Measurements from ENCODE around the gene DNAH14.

DNAH14 gene

DNA sequence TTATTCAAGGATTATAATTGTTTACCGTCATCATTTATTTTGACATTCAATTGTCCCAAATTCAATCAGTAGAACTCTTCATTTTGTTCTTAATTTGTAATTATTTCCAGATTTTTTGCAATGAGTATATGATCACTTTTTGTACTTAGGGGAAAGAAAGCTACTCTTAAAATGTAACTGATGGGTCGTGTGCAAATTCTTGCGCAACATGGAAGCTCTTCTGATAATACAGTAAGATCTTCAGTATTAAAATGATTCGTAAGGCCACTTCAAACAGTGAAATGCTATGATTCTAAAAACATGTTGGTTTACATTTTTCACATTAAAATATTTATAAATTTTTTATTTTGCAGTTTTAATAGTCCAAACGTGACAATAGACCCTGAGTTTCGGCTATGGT is 435.0 kb downstream of the DNAH14 start:
- TF ChIP-seq YY1 (IDR thresholded peaks at IDR 0.05; ENCODE audit: low read depth) (no peak), CEBPB (IDR thresholded peaks at IDR 0.05) (peak; percentile 77)

DNA sequence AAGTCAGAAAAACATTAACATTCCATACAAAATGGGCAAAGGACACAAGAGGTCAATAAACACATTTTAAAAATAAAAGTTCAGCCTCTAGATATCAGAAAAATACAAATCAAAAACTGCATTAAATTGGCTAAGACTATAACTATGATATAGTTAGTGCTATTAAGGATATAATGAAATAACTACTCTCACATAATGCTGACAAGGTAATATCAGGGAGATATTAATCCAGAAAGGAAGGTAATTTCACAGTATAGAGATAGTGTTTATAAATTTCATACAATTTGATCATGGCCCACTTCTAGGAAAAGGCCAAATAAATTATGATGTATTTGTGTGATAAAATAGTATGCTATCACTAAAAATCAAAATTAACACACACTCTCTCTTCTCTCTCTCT is 436.5 kb downstream of the DNAH14 start:
- no peak for TF ChIP-seq CREB1 (IDR thresholded peaks at IDR 0.05; ENCODE audit: low read depth)
- TF ChIP-seq TCF12 (IDR thresholded peaks at IDR 0.05; ENCODE audit: low read depth): no peak
- no peak for TF ChIP-seq NFIC (IDR thresholded peaks at IDR 0.05)

DNA sequence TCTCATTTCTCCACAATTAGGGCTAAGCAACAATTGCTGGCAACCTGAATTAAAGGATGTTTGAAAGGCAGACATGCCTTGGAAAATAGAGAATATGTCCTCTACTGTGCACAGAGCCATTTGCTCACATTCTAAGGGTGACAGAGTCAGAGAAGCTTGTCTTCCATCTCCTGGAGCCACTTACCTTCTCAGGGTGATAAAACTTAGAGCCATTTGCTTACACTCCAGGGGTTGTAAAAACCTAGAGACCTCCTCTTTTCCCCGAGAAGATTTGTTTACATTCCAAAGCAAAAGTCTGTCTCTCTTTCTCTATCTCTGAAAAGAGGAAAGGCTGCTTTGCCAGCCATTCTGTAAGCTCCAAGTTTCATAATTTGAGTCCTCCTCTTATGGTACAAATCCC is 437.1 kb downstream of the DNAH14 start:
- TF ChIP-seq, protein P1, sequence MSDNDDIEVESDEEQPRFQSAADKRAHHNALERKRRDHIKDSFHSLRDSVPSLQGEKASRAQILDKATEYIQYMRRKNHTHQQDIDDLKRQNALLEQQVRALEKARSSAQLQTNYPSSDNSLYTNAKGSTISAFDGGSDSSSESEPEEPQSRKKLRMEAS (IDR thresholded peaks at IDR 0.05): no peak
- no peak for TF ChIP-seq TCF12 (IDR thresholded peaks at IDR 0.05; ENCODE audit: low read depth)

DNA sequence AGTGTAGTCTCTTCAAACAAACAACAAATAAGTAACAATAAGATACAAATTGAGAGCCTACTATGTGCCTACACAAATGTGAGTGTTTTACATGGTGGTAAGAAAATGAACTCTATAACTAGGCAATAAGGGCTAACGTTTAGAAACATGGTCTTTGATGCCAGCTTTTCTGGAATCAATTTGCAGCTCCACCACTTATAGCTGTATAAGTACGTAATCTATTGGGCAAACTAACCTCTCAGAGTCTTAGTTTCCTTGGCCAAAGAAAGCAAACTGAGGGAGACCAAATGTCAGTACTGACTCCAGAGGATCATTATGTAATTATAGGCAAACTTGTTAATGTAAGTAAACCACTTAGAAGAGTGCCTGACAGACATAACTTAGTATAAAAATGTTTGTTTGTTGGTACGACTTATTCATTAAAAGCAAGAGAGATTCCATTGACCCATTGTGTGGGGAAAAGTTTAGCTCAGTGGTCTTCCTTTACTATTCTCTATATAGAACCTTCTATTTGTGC is 438.6 kb downstream of the DNAH14 start:
- TF ChIP-seq CREB1 (IDR thresholded peaks at IDR 0.05; ENCODE audit: low read depth): no peak
- TF ChIP-seq TEAD4 (IDR thresholded peaks at IDR 0.05): no peak
- TF ChIP-seq YY1 (IDR thresholded peaks at IDR 0.05; ENCODE audit: low read depth): no peak
- TF ChIP-seq NFIC (IDR thresholded peaks at IDR 0.05): no peak
- TF ChIP-seq FOXM1 (IDR thresholded peaks at IDR 0.05; ENCODE audit: borderline replicate concordance, low read depth): no peak
- no peak for TF ChIP-seq TAF1 (IDR thresholded peaks at IDR 0.05; ENCODE audit: low read depth)
- TF ChIP-seq RAD21 (IDR thresholded peaks at IDR 0.05; ENCODE audit: low read depth): no peak
- no peak for TF ChIP-seq EGR1 (IDR thresholded peaks at IDR 0.05)
- TF ChIP-seq USF1 (IDR thresholded peaks at IDR 0.05): no peak
- no peak for TF ChIP-seq REST (IDR thresholded peaks at IDR 0.05; ENCODE audit: low read depth)
- no peak for TF ChIP-seq CEBPB (IDR thresholded peaks at IDR 0.05)
- TF ChIP-seq TCF12 (IDR thresholded peaks at IDR 0.05; ENCODE audit: low read depth): no peak
- TF ChIP-seq, protein P1 (IDR thresholded peaks at IDR 0.05): no peak
- no peak for TF ChIP-seq EP300 (IDR thresholded peaks at IDR 0.05; ENCODE audit: borderline replicate concordance)
- TF ChIP-seq ZBTB7A (IDR thresholded peaks at IDR 0.05; ENCODE audit: low read depth): no peak

DNA sequence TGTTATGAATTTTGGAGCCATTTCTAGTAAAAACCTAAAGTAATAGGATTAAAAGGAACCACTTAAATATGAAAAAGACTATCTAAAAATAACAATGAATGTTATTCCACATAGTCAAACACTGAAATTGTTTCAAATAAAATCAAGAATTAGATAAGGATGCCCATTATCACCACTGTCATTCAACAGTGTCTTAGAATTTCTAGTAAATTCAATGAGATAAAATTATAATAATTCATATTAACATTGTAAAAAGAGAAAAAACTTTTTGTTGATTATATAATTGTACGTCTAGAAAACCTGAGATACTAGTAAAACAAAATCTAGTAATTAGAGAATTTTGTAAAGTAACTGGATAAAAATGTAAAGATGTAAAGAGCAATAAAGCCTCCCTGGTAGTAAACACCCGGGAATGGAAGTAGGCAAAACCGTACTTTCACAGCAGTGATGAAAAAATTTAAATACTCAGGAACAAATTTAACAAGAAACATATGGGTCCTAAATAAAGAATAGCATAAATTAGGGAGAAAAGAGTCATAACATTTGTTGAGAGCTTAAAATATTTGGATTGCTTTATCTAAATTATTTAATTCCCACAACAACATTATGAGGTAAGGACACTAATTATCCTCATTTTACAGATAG is 442.0 kb downstream of the DNAH14 start:
- TF ChIP-seq USF1 (IDR thresholded peaks at IDR 0.05) (no peak), NFIC (IDR thresholded peaks at IDR 0.05) (no peak), EP300 (IDR thresholded peaks at IDR 0.05; ENCODE audit: borderline replicate concordance) (no peak), YY1 (IDR thresholded peaks at IDR 0.05; ENCODE audit: low read depth) (no peak), REST (IDR thresholded peaks at IDR 0.05; ENCODE audit: low read depth) (no peak)

GRCh38 chr1:225373155-225373554 is 443.7 kb downstream of the DNAH14 start:
- TF ChIP-seq TEAD4 (IDR thresholded peaks at IDR 0.05) (no peak), CEBPB (IDR thresholded peaks at IDR 0.05) (no peak), FOXM1 (IDR thresholded peaks at IDR 0.05; ENCODE audit: borderline replicate concordance, low read depth) (no peak), EP300 (IDR thresholded peaks at IDR 0.05; ENCODE audit: borderline replicate concordance) (no peak)
- TF ChIP-seq, protein P1 (IDR thresholded peaks at IDR 0.05): no peak

GRCh38 chr1:225374996-225375395 is 445.5 kb downstream of the DNAH14 start:
- TF ChIP-seq, protein P1 (IDR thresholded peaks at IDR 0.05): no peak
- no peak for TF ChIP-seq CEBPB (IDR thresholded peaks at IDR 0.05)
- TF ChIP-seq ZBTB7A (IDR thresholded peaks at IDR 0.05; ENCODE audit: low read depth): no peak
- TF ChIP-seq EGR1 (IDR thresholded peaks at IDR 0.05): no peak
- no peak for TF ChIP-seq CREB1 (IDR thresholded peaks at IDR 0.05; ENCODE audit: low read depth)
- TF ChIP-seq FOXM1 (IDR thresholded peaks at IDR 0.05; ENCODE audit: borderline replicate concordance, low read depth): no peak

Data from Ishikawa (cell line).